IPS-20b (cell line): ENCODE measurements around the gene KLHL35.
"Not testable (repeated sequence)": the region's sequence is repeated elsewhere in the genome, so short reads cannot be mapped to it uniquely, and the experiment has no call there.

ENCODE experiments used
- H3K27ac ChIP-seq: one replicate; pipeline ENCODE4 v1.5.1; 2013; ENCODE audit warnings: low read length
- H3K27me3 ChIP-seq: 2 replicates; pipeline ENCODE4 v1.6.1; 2013; ENCODE audit warnings: mild to moderate bottlenecking, low read length, inconsistent platforms; ENCODE audit not compliant: insufficient read depth
- H3K36me3 ChIP-seq: 2 replicates; pipeline ENCODE4 v1.6.1; 2013; ENCODE audit warnings: low read depth, mild to moderate bottlenecking, inconsistent platforms, low read length, moderate library complexity; ENCODE audit not compliant: insufficient read depth
- H3K4me1 ChIP-seq: 2 replicates; pipeline ENCODE4 v1.6.1; 2013; ENCODE audit warnings: mild to moderate bottlenecking, control low read depth, inconsistent platforms, low read length, moderate library complexity; ENCODE audit not compliant: insufficient read depth
- H3K4me3 ChIP-seq: 2 replicates; pipeline ENCODE4 v1.5.1; 2013; ENCODE audit warnings: mild to moderate bottlenecking, low read length, inconsistent platforms
- H3K9ac ChIP-seq: 2 replicates; pipeline ENCODE4 v1.6.1; 2013; ENCODE audit warnings: low read depth, mild to moderate bottlenecking, inconsistent platforms, low read length, moderate library complexity
- H3K9me3 ChIP-seq: 2 replicates; pipeline ENCODE4 v1.6.1; 2013; ENCODE audit warnings: mild to moderate bottlenecking, low read depth, low read length, inconsistent platforms; ENCODE audit not compliant: insufficient read depth

Gene KLHL35

GRCh38 chr11:75409971-75410370 lies 23.0 kb downstream of the KLHL35 start:
- not testable (repeated sequence) for H3K27ac ChIP-seq, H3K4me3 ChIP-seq, H3K27me3 ChIP-seq, H3K9ac ChIP-seq, H3K9me3 ChIP-seq, H3K4me1 ChIP-seq
- H3K36me3 ChIP-seq = peaks cover 60% of the 10 kb centered on the region

GRCh38 chr11:75408957-75409219 lies 24.1 kb downstream of the KLHL35 start:
- Histone ChIP-seq H3K9me3 (no peaks in the 10 kb centered on the region), H3K27ac (no peak overlapping the region), H3K36me3 (peaks cover 64% of the 10 kb centered on the region), H3K4me3 (no peak overlapping the region), H3K4me1 (no peaks in the 10 kb centered on the region), H3K27me3 (no peaks in the 10 kb centered on the region), H3K9ac (no peak overlapping the region)

GRCh38 chr11:75406338-75406777 lies 26.6 kb downstream of the KLHL35 start:
- Histone ChIP-seq H3K27ac (no peak overlapping the region), H3K9ac (no peak overlapping the region), H3K9me3 (no peaks in the 10 kb centered on the region), H3K4me3 (no peak overlapping the region), H3K36me3 (peaks cover 73% of the 10 kb centered on the region), H3K27me3 (no peaks in the 10 kb centered on the region), H3K4me1 (peaks cover 13% of the 10 kb centered on the region)

GRCh38 chr11:75403983-75404658 lies 28.9 kb downstream of the KLHL35 start:
- H3K4me1 ChIP-seq = peaks cover 13% of the 10 kb centered on the region
- peaks cover 90% of the 10 kb centered on the region for H3K36me3 ChIP-seq
- H3K27me3 ChIP-seq = no peaks in the 10 kb centered on the region
- no peak overlapping the region for H3K27ac ChIP-seq
- H3K9me3 ChIP-seq = no peaks in the 10 kb centered on the region
- H3K9ac ChIP-seq = no peak overlapping the region
- no peak overlapping the region for H3K4me3 ChIP-seq

- peak overlapping the region; percentile 89 for H3K4me3 ChIP-seq
- H3K36me3 ChIP-seq = peaks cover 81% of the 10 kb centered on the region
- no peaks in the 10 kb centered on the region for H3K27me3 ChIP-seq
- H3K9me3 ChIP-seq = no peaks in the 10 kb centered on the region
- H3K27ac ChIP-seq = no peak overlapping the region
- peak overlapping the region; percentile 99; the same call in 1 of the 2 replicates for H3K9ac ChIP-seq
- peaks cover 13% of the 10 kb centered on the region for H3K4me1 ChIP-seq
Measured at GRCh38 chr11:75403037-75403436, 30.0 kb downstream of the KLHL35 start.

- H3K9me3 ChIP-seq = no peaks in the 10 kb centered on the region
- no peak overlapping the region for H3K27ac ChIP-seq
- H3K9ac ChIP-seq = peak overlapping the region; percentile 99; the same call in 1 of the 2 replicates
- H3K27me3 ChIP-seq = no peaks in the 10 kb centered on the region
- peaks cover 75% of the 10 kb centered on the region for H3K36me3 ChIP-seq
- H3K4me3 ChIP-seq = peak overlapping the region; percentile 89
- peaks cover 13% of the 10 kb centered on the region for H3K4me1 ChIP-seq
Measured at GRCh38 chr11:75402002-75402773, 30.8 kb downstream of the KLHL35 start.

GRCh38 chr11:75400146-75400865 lies 32.7 kb downstream of the KLHL35 start:
- peak overlapping the region; percentile 99 for H3K9ac ChIP-seq
- H3K27me3 ChIP-seq = no peaks in the 10 kb centered on the region; the same call in 1 of the 2 replicates
- H3K36me3 ChIP-seq = peaks cover 57% of the 10 kb centered on the region
- peaks cover 13% of the 10 kb centered on the region for H3K4me1 ChIP-seq
- H3K4me3 ChIP-seq = peak overlapping the region; percentile 89
- no peaks in the 10 kb centered on the region for H3K9me3 ChIP-seq
- H3K27ac ChIP-seq = peak overlapping the region; percentile 85

GRCh38 chr11:75399344-75400145 lies 33.5 kb downstream of the KLHL35 start, which contains the start of gene RPS3:
Gene RPS3, plus strand, starts transcription at chr11:75399518. Its CDS starts 30 bp downstream, at chr11:75399548.
- Histone ChIP-seq H3K9ac (peak within 1 kb of the TSS; percentile 99), H3K27ac (peak within 1 kb of the TSS; percentile 85), H3K36me3 (peaks cover 49% of the 10 kb centered on the region), H3K4me1 (peaks cover 13% of the 10 kb centered on the region), H3K27me3 (no peaks in the 10 kb centered on the region; the same call in 1 of the 2 replicates), H3K9me3 (no peaks in the 10 kb centered on the region), H3K4me3 (peak within 1 kb of the TSS; percentile 89)

- Histone ChIP-seq H3K27ac (no peak overlapping the region), H3K9me3 (no peaks in the 10 kb centered on the region), H3K36me3 (peaks cover 43% of the 10 kb centered on the region), H3K4me1 (peaks cover 13% of the 10 kb centered on the region), H3K27me3 (no peaks in the 10 kb centered on the region; the same call in 1 of the 2 replicates), H3K9ac (no peak overlapping the region), H3K4me3 (no peak overlapping the region)
Measured at GRCh38 chr11:75398906-75399305, 34.1 kb downstream of the KLHL35 start.

- H3K36me3 ChIP-seq = no peaks in the 10 kb centered on the region
- H3K4me1 ChIP-seq = no peaks in the 10 kb centered on the region
- no peak overlapping the region for H3K9ac ChIP-seq
- H3K27me3 ChIP-seq = no peaks in the 10 kb centered on the region; the same call in 1 of the 2 replicates
- no peak overlapping the region for H3K4me3 ChIP-seq
- no peaks in the 10 kb centered on the region for H3K9me3 ChIP-seq
- no peak overlapping the region for H3K27ac ChIP-seq
Measured at GRCh38 chr11:75394085-75394840, 38.7 kb downstream of the KLHL35 start.
